Epithelial cell of proximal tubule (primary cell): ENCODE data around the gene TBC1D22A. TPM values are rescaled to one million over a fixed set of nuclear protein-coding genes. Genes with fewer than 3 reads are reported as not detected.
A peak's percentile ranks its signal among the peaks of the same experiment; 100 is the strongest.
"Not testable (repeated sequence)": the region's sequence is repeated elsewhere in the genome, so short reads cannot be mapped to it uniquely, and the experiment has no call there.

ENCODE experiments used
- DNase-seq: peaks from one replicate; pipeline ENCODE4 v3.0.0-alpha.2; 2011; ENCODE audit warnings: low read depth
- H3K4me3 ChIP-seq: 2 replicates; pipeline ENCODE4 v1.5.1; 2011; ENCODE audit warnings: low read depth, mild to moderate bottlenecking, low read length
- CTCF ChIP-seq: conservative IDR thresholded peaks from 2 replicates; pipeline ENCODE4 v1.5.1; 2012; ENCODE audit warnings: low read depth, mild to moderate bottlenecking, low read length
- total RNA-seq: library from RNA; depleted of rRNA; stranded (reverse); fragments of >200 nt; gene quantifications from 2 replicates; pipeline ENCODE4 v1.2.3, GENCODE V29; 2015

Gene TBC1D22A
- total RNA-seq, 1 donor from 2014 or later, result 22.7 TPM

GRCh38 chr22:46732041-46732379, 30.4 kb upstream of the TBC1D22A start:
- TF ChIP-seq CTCF, result no peak
- no peak overlapping the region for H3K4me3 ChIP-seq
- no peak for DNase-seq

- H3K4me3 ChIP-seq, result no peak overlapping the region
- no peak for TF ChIP-seq CTCF
- DNase-seq, result no peak
Measured at GRCh38 chr22:46732513-46732912, 29.9 kb upstream of the TBC1D22A start.

- H3K4me3 ChIP-seq, DNase-seq: not testable (repeated sequence)
Measured at GRCh38 chr22:46734213-46734722, 28.2 kb upstream of the TBC1D22A start.

GRCh38 chr22:46734830-46735453, 27.5 kb upstream of the TBC1D22A start:
- peak overlapping the region; percentile 9 for H3K4me3 ChIP-seq
- TF ChIP-seq CTCF, result no peak
- DNase-seq, result peak; percentile 38

- DNase-seq, result no peak
- H3K4me3 ChIP-seq, result no peak overlapping the region
- TF ChIP-seq CTCF, result no peak
Measured at GRCh38 chr22:46735747-46736608, 26.5 kb upstream of the TBC1D22A start.

GRCh38 chr22:46736705-46737104, 25.7 kb upstream of the TBC1D22A start:
- peak overlapping the region; percentile 62 for H3K4me3 ChIP-seq
- DNase-seq, result no peak
- no peak for TF ChIP-seq CTCF

- TF ChIP-seq CTCF, result no peak
- H3K4me3 ChIP-seq, result peak overlapping the region; percentile 62
- DNase-seq, result no peak
Measured at GRCh38 chr22:46737105-46737975, 25.1 kb upstream of the TBC1D22A start.
